ENCODE results near the gene ALKBH4.
A peak's percentile ranks its signal among the peaks of the same experiment; 100 is the strongest.

The ALKBH4 gene

DNA sequence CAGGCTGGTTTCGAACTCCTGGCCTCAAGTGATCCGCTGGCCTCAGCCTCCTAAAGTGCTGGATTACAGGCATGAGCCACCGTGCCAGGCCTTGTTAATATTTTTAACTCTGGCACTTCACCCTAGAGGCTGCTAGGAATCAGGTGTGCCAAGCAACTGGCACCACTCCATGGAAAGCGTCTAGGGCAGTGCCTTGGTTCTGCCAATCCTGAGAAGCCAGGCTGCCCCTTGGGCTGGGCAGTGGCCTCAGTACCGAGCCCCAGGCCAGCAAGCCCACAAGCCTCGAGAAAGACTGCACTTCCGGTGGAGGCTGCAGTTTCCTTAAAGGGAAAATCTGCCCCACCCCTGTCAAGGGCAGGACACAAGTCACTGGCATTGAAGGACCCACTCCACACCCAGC lies 11.3 kb downstream of the ALKBH4 start:
- Histone ChIP-seq H3K36me3 (ENCODE audit: insufficient read depth, low read length) (peaks cover 27% of the 10 kb centered on the region), H3K4me2 (ENCODE audit: insufficient read depth, low read length) (no peak overlapping the region), H3K27me3 (ENCODE audit: insufficient read depth, low read length, poor library complexity) (no peaks in the 10 kb centered on the region), H4K20me1 (ENCODE audit: insufficient read depth, low read length) (no peaks in the 10 kb centered on the region), H2AFZ (ENCODE audit: low read depth, low read length) (no peak overlapping the region), H3K9me3 (ENCODE audit: insufficient read depth, low read length, severe bottlenecking) (no peaks in the 10 kb centered on the region), H3K4me3 (ENCODE audit: low read depth in 1 of 2, low read length in 2 of 2) (no peak overlapping the region), H3K27ac (ENCODE audit: low read length) (no peak overlapping the region), H3K9ac (ENCODE audit: low read depth, low read length) (no peak overlapping the region), H3K79me2 (ENCODE audit: insufficient read depth, low read length) (no peaks in the 10 kb centered on the region), H3K4me1 (ENCODE audit: insufficient read depth, low read length) (no peaks in the 10 kb centered on the region)
- DNase-seq (no peak), ATAC-seq (ENCODE audit: insufficient read depth, low read depth) (no peak)
- TF ChIP-seq, protein P1, sequence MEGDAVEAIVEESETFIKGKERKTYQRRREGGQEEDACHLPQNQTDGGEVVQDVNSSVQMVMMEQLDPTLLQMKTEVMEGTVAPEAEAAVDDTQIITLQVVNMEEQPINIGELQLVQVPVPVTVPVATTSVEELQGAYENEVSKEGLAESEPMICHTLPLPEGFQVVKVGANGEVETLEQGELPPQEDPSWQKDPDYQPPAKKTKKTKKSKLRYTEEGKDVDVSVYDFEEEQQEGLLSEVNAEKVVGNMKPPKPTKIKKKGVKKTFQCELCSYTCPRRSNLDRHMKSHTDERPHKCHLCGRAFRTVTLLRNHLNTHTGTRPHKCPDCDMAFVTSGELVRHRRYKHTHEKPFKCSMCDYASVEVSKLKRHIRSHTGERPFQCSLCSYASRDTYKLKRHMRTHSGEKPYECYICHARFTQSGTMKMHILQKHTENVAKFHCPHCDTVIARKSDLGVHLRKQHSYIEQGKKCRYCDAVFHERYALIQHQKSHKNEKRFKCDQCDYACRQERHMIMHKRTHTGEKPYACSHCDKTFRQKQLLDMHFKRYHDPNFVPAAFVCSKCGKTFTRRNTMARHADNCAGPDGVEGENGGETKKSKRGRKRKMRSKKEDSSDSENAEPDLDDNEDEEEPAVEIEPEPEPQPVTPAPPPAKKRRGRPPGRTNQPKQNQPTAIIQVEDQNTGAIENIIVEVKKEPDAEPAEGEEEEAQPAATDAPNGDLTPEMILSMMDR (IDR thresholded peaks at IDR 0.05; ENCODE audit: borderline replicate concordance, extremely low read depth, low read length, poor library complexity, severe bottlenecking): no peak
- TF ChIP-seq EZH2 (IDR thresholded peaks at IDR 0.05; ENCODE audit: borderline replicate concordance, low read depth, low read length, severe bottlenecking): no peak

DNA sequence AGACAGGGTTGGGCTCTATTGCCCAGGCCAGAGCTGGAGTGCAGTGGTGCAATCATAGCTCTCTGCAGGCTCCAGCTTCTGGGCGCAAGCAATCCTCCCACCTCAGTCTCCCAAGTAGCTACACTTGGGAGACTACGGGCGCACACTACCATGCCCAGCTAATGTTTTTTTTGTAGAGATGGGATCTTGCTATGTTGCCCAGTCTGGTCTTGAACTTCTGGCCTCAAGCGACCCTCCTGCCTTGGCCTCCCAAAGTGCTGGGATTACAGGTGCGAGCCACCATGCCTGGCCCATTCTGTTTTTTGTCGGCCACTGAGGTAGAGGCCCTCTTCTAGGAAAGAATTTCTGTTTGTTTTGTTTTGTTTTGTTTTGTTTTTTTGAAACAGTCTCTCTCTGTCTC lies 12.2 kb downstream of the ALKBH4 start:
- no peak for DNase-seq
- Histone ChIP-seq H3K4me1 (ENCODE audit: insufficient read depth, low read length) (no peaks in the 10 kb centered on the region), H3K9ac (ENCODE audit: low read depth, low read length) (no peak overlapping the region), H3K27ac (ENCODE audit: low read length) (no peak overlapping the region), H2AFZ (ENCODE audit: low read depth, low read length) (no peak overlapping the region), H3K4me2 (ENCODE audit: insufficient read depth, low read length) (no peak overlapping the region), H3K36me3 (ENCODE audit: insufficient read depth, low read length) (peaks cover 19% of the 10 kb centered on the region), H4K20me1 (ENCODE audit: insufficient read depth, low read length) (no peaks in the 10 kb centered on the region), H3K9me3 (ENCODE audit: insufficient read depth, low read length, severe bottlenecking) (no peaks in the 10 kb centered on the region), H3K27me3 (ENCODE audit: insufficient read depth, low read length, poor library complexity) (no peaks in the 10 kb centered on the region), H3K79me2 (ENCODE audit: insufficient read depth, low read length) (no peaks in the 10 kb centered on the region), H3K4me3 (ENCODE audit: low read depth in 1 of 2, low read length in 2 of 2) (no peak overlapping the region)
- TF ChIP-seq, protein P1 (IDR thresholded peaks at IDR 0.05; ENCODE audit: borderline replicate concordance, extremely low read depth, low read length, poor library complexity, severe bottlenecking): no peak
- no peak for TF ChIP-seq EZH2 (IDR thresholded peaks at IDR 0.05; ENCODE audit: borderline replicate concordance, low read depth, low read length, severe bottlenecking)
- no peak for ATAC-seq (ENCODE audit: insufficient read depth, low read depth)

DNA sequence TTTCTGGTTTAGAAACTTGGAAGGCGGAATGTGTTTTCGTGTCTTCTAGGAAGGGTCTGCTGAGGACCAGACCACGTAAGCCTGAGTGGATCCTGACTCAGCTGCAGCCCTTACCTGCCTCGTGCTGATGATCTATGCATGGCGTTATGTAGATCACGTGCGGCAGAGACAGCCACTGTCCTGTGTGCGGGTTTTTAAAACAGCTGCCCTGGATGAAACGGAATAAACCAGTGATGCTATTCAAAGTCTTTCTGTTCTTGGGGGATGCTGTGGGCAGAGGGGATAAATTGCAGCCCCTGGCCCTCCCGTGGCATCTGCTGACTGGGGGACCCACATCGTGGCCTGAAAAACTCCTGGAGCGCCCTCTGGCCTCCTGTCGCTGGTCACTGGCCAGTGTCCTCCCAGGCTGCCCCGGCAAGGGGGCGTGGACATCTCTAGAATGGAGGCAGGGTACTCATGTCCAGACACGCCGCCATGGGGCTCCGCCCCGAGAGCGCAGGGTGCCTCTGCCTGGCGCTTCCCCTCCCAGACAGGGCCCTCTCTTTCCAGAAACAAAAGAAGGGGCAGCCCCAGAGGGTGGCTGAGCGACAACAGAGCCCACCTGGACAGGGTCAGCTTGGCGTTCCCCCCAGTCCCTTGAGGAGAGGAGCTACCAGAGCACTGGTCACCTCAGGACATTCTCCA lies 13.2 kb downstream of the ALKBH4 start:
- H2AFZ ChIP-seq (ENCODE audit: low read depth, low read length): no peak overlapping the region
- H3K79me2 ChIP-seq (ENCODE audit: insufficient read depth, low read length): no peaks in the 10 kb centered on the region
- no peaks in the 10 kb centered on the region for H3K27me3 ChIP-seq (ENCODE audit: insufficient read depth, low read length, poor library complexity)
- no peak for ATAC-seq (ENCODE audit: insufficient read depth, low read depth)
- H3K9ac ChIP-seq (ENCODE audit: low read depth, low read length): no peak overlapping the region
- TF ChIP-seq EZH2 (IDR thresholded peaks at IDR 0.05; ENCODE audit: borderline replicate concordance, low read depth, low read length, severe bottlenecking): no peak
- no peak for DNase-seq
- no peaks in the 10 kb centered on the region for H4K20me1 ChIP-seq (ENCODE audit: insufficient read depth, low read length)
- no peaks in the 10 kb centered on the region for H3K9me3 ChIP-seq (ENCODE audit: insufficient read depth, low read length, severe bottlenecking)
- no peak overlapping the region for H3K27ac ChIP-seq (ENCODE audit: low read length)
- no peak overlapping the region for H3K4me2 ChIP-seq (ENCODE audit: insufficient read depth, low read length)
- H3K4me3 ChIP-seq (ENCODE audit: low read depth in 1 of 2, low read length in 2 of 2): no peak overlapping the region
- H3K4me1 ChIP-seq (ENCODE audit: insufficient read depth, low read length): no peaks in the 10 kb centered on the region
- peaks cover 20% of the 10 kb centered on the region; the same call in 1 of the 2 replicates for H3K36me3 ChIP-seq (ENCODE audit: insufficient read depth, low read length)

DNA sequence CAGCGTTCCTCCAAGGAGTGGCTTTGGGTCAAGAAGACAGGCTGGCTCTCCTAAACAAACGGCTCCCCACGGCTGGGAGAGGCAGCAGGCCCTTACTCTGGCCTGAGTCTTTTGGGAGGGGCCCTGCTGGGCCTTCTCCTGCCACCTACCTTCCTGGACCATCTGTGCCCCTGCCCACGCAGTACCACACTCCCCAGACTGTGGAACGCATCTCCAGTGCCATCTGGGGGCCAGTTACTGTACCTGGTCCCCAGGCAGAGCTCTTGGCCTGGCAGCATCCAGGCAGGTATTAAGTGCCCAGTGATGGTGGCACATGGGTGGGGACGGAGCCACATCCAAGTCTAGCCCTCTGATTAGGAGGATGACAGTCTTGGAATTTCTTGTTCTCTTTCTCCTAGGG lies 14.4 kb downstream of the ALKBH4 start:
- H3K27me3 ChIP-seq (ENCODE audit: insufficient read depth, low read length, poor library complexity): no peaks in the 10 kb centered on the region
- no peak overlapping the region for H3K9ac ChIP-seq (ENCODE audit: low read depth, low read length)
- no peaks in the 10 kb centered on the region for H4K20me1 ChIP-seq (ENCODE audit: insufficient read depth, low read length)
- H3K27ac ChIP-seq (ENCODE audit: low read length): no peak overlapping the region
- H3K4me2 ChIP-seq (ENCODE audit: insufficient read depth, low read length): no peak overlapping the region
- no peaks in the 10 kb centered on the region for H3K4me1 ChIP-seq (ENCODE audit: insufficient read depth, low read length)
- ATAC-seq (ENCODE audit: insufficient read depth, low read depth) (peak; percentile 52; the same call in 2 of the 3 replicates), DNase-seq (no peak)
- no peaks in the 10 kb centered on the region for H3K9me3 ChIP-seq (ENCODE audit: insufficient read depth, low read length, severe bottlenecking)
- H3K79me2 ChIP-seq (ENCODE audit: insufficient read depth, low read length): no peaks in the 10 kb centered on the region
- H2AFZ ChIP-seq (ENCODE audit: low read depth, low read length): no peak overlapping the region
- no peak for TF ChIP-seq EZH2 (IDR thresholded peaks at IDR 0.05; ENCODE audit: borderline replicate concordance, low read depth, low read length, severe bottlenecking)
- TF ChIP-seq, protein P1 (IDR thresholded peaks at IDR 0.05; ENCODE audit: borderline replicate concordance, extremely low read depth, low read length, poor library complexity, severe bottlenecking): peak; percentile 36
- peaks cover 14% of the 10 kb centered on the region; the same call in 1 of the 2 replicates for H3K36me3 ChIP-seq (ENCODE audit: insufficient read depth, low read length)
- H3K4me3 ChIP-seq (ENCODE audit: low read depth in 1 of 2, low read length in 2 of 2): no peak overlapping the region

All from DND-41 (cell line).